H54 (cell line): ENCODE data around the gene KIAA0753.
"Not testable (repeated sequence)": the region's sequence is repeated elsewhere in the genome, so short reads cannot be mapped to it uniquely, and the experiment has no call there.

Experiments
- DNase-seq: peaks from one replicate; pipeline ENCODE4 v3.0.0; 2011; ENCODE audit warnings: low spot score, mixed read lengths; ENCODE audit not compliant: insufficient read length
- FAIRE-seq: peaks from 3 replicates; lab custom pipeline; 2011; peaks lifted over from hg19 to GRCh38; lab: Jason Lieb, UNC
- POLR2A ChIP-seq: IDR thresholded peaks from 2 replicates; pipeline ENCODE4 v1.6.1; 2011; ENCODE audit warnings: low read depth, mild to moderate bottlenecking, low read length

Gene KIAA0753

GRCh38 chr17:6660805-6661463 is 20.4 kb upstream of the KIAA0753 start:
- FAIRE-seq, result no peak
- no peak for DNase-seq
- TF ChIP-seq POLR2A, result no peak

- no peak for DNase-seq
- no peak for TF ChIP-seq POLR2A
- FAIRE-seq, result no peak
Measured at GRCh38 chr17:6660101-6660500, 19.6 kb upstream of the KIAA0753 start.

DNA sequence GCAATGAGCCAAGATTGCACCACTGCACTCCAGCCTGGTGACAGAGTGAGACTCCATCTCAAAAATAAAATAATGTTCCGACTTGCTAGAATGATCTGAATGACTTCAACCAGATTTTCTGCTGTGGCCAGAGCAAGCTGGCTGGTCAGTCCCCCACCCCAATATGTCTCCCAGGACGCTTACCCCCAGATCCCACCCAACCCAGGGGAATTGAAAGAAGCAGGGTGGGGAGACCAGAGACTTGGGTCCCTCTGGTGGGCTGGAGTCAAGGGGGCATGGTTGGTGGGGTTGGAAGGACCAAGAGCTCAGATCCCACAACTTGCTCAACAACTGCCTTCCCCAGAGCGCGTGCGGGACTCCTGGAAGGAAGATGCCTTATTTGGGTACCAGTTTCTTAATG is 17.9 kb upstream of the KIAA0753 start:
- not testable (repeated sequence) for DNase-seq, FAIRE-seq

- FAIRE-seq, result no peak
- no peak for DNase-seq
- no peak for TF ChIP-seq POLR2A
Measured at GRCh38 chr17:6657633-6658287, 17.2 kb upstream of the KIAA0753 start.

GRCh38 chr17:6656797-6657632 is 16.5 kb upstream of the KIAA0753 start:
- not testable (repeated sequence) for FAIRE-seq, DNase-seq

- not testable (repeated sequence) for FAIRE-seq, DNase-seq
Measured at GRCh38 chr17:6655732-6656361, 15.3 kb upstream of the KIAA0753 start.

DNA sequence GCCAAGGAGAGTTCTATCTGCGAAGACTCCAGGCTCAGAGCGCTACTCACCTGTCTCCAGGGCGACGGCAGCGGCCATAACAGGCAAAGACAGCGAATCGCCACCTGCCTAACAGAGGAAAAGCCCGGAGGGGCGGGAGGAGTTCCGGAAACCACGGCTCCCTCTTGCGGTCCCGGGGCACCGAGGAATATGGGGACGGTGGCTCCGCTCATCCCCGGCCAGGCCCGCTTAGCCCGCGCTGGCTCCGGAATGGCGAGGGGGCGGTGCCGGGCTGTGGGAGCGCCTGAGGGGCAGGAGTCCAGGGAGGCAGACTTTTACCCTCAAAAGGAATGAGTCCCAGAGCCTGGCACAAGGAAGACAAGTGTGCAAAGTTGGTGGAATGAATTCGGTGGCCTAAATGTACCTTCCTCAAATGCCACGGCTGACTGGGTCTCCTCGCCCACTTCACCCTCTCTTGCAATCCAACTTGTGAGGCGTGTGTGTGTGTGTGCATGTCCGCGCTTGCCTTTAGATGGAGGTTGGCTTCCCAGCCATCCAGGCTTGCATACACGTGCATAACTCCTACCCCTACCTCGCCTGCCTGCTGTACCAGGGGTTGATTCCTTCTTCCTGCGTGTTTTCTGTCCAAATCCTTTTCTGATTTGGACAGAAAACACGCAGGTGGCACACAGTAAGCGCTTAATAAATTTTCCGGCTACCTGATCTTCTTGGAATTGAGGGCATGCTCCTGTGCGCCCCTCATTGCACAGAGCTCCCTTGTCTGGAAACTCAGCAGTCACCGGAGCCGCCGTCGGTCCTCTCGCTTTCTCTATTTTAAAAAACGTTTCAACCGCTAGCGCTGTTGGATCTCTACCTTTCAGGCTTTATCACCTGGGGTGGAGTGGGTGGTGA is 14.6 kb upstream of the KIAA0753 start:
- DNase-seq (no peak), FAIRE-seq (no peak)
- TF ChIP-seq POLR2A, result no peak

DNA sequence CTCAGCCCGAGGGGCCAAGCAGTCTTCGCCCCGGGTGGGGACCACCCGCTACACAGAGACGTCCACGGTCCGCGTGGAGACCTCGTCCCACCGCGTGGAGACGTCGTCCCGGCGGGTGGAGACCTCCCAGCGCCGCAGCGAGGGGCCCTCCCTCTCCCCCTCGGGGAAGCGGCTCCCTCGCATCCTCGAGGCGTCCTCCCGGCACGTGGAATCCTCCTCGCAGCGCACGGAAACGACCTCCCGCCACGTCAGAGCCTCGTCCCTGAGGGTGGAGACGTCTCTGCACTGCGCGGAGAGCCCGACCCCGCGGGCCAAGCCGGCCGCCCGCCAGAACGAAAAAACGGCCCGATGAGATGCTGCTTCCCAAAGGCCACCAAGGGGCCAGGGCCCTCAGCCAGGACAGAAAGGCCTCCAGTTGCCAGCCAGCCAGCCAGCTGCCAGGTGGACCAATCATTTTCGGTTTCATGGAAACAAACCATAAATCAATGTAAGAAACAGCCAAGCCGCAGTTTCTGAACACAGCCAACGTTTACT is 11.5 kb upstream of the KIAA0753 start:
- DNase-seq (no peak), FAIRE-seq (no peak)
- no peak for TF ChIP-seq POLR2A

- FAIRE-seq (peak; percentile 78), DNase-seq (peak; percentile 96)
- TF ChIP-seq POLR2A, result peak; percentile 32
Measured at GRCh38 chr17:6651354-6651918, 10.9 kb upstream of the KIAA0753 start, which contains the start of the genes C17orf100 and MED31. TSS of gene C17orf100 (plus strand) at chr17:6651762. CDS start at chr17:6651914, 152 bp downstream. TSS of gene MED31 (minus strand) at chr17:6651605. CDS start at chr17:6651528, 77 bp downstream.

- no peak for TF ChIP-seq POLR2A
- FAIRE-seq (peak; percentile 78), DNase-seq (no peak)
Measured at GRCh38 chr17:6648181-6648580, 7.7 kb upstream of the KIAA0753 start.

GRCh38 chr17:6643451-6644125 is 3.1 kb upstream of the KIAA0753 start:
- TF ChIP-seq POLR2A, result no peak
- DNase-seq (no peak), FAIRE-seq (no peak)

DNA sequence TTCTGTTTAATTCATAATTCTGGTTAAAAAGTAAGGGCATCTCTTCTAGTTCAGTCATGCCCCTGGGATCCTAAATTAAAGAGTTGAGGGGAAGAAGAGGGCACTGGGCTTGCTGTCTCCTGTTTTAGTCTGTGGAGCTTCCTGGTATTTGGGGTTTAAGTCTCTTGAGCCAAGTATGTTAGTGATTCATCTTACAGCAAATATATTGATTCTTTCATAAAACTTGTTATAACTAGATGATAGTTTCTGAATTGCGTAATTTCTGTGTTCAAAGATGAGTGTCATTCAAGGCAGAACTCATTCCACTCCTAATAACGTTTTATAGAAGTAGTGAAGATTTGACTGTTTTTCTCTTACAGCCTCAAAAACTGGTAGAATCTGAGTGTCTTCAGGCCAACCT is 2.1 kb upstream of the KIAA0753 start:
- FAIRE-seq (peak; percentile 50), DNase-seq (no peak)
- TF ChIP-seq POLR2A, result no peak
